Neuron (in vitro differentiated cells): Measurements from ENCODE around the gene CLEC4F.
A peak's percentile ranks its signal among the peaks of the same experiment; 100 is the strongest.

ENCODE experiments used
- H2AFZ ChIP-seq: one replicate; pipeline ENCODE4 v1.6.1; 2013; ENCODE audit warnings: low read depth, mild to moderate bottlenecking, inconsistent platforms, low read length, moderate library complexity
- H3K27me3 ChIP-seq: one replicate; pipeline ENCODE4 v1.6.1; 2013; ENCODE audit warnings: low read length; ENCODE audit not compliant: insufficient read depth
- H3K36me3 ChIP-seq: one replicate; pipeline ENCODE4 v1.6.1; 2013; ENCODE audit warnings: low read length; ENCODE audit not compliant: insufficient read depth
- H3K4me1 ChIP-seq: one replicate; pipeline ENCODE4 v1.6.1; 2013; ENCODE audit warnings: low read length; ENCODE audit not compliant: insufficient read depth
- H3K4me3 ChIP-seq: 2 replicates; pipeline ENCODE4 v1.5.1; 2013; ENCODE audit warnings: mild to moderate bottlenecking, low read length, moderate library complexity
- H3K9me3 ChIP-seq: one replicate; pipeline ENCODE4 v1.6.1; 2013; ENCODE audit warnings: low read length

CLEC4F gene

DNA sequence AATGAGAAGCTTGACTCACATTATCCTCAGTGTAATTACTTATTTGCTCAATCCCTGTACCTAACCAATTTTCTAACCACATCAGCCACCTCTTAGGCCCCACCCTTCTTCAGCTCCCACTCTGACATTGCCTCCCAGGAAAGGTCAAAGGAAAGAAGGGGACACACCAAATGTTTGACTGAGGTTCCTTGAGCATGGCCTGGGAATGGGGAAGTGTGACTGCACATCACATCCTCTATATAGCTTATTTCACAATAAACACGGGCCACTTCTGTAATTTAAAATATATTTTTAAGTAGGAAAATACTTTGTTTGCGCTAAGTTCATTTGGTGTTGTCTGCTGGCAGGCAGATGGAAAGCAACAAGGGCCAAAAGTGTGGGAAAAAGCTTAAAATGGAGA lies 26.9 kb downstream of the CLEC4F start:
- Histone ChIP-seq H3K36me3 (no peaks in the 10 kb centered on the region), H3K9me3 (peaks cover 3% of the 10 kb centered on the region), H3K27me3 (peaks cover 59% of the 10 kb centered on the region), H2AFZ (no peak overlapping the region), H3K4me1 (peaks cover 8% of the 10 kb centered on the region), H3K4me3 (no peak overlapping the region)

DNA sequence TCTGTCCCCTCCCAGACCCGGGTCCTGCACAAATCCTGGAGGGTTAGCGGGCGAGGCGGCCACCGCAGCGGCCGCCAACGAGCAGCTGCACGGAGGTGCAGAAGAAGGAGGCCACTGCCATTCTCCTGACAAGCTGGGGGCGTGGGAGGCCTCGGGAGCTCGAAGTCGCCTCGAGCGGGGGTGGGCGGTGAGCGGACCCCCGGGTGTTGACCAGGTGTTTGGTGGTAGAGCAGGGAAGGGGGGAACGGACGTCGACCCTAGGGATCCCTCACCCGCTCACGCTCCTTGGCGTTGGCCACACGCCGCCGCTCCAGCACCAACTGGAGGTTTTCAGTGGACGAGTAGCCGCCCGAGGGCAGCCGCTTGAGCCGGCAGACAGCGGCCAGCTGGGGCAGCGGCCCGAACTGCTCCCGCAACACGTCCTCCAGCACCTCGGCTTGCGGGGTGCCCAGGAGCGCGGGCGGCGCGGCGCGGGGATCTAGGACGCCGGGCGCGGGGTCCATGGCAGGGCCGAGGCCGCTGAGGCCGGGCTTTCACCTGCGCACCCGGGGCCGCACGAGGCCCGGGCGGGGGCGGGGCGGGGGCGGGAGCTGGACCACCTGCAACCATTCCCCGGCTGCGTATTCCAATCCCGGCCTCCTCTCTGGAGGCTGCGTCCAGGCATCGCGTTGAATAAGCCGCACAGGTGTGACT lies 30.1 kb downstream of the CLEC4F start, which contains the start of gene FIGLA:
Gene FIGLA (minus strand): TSS at position 508 of the 693 bp plus-strand sequence. CDS start 5 bp downstream, at position 503.
- Histone ChIP-seq H2AFZ (peak within 1 kb of the TSS; percentile 65), H3K27me3 (peaks cover 68% of the 10 kb centered on the region), H3K9me3 (peaks cover 3% of the 10 kb centered on the region), H3K36me3 (no peaks in the 10 kb centered on the region), H3K4me1 (peaks cover 8% of the 10 kb centered on the region), H3K4me3 (peak within 1 kb of the TSS; percentile 25)

DNA sequence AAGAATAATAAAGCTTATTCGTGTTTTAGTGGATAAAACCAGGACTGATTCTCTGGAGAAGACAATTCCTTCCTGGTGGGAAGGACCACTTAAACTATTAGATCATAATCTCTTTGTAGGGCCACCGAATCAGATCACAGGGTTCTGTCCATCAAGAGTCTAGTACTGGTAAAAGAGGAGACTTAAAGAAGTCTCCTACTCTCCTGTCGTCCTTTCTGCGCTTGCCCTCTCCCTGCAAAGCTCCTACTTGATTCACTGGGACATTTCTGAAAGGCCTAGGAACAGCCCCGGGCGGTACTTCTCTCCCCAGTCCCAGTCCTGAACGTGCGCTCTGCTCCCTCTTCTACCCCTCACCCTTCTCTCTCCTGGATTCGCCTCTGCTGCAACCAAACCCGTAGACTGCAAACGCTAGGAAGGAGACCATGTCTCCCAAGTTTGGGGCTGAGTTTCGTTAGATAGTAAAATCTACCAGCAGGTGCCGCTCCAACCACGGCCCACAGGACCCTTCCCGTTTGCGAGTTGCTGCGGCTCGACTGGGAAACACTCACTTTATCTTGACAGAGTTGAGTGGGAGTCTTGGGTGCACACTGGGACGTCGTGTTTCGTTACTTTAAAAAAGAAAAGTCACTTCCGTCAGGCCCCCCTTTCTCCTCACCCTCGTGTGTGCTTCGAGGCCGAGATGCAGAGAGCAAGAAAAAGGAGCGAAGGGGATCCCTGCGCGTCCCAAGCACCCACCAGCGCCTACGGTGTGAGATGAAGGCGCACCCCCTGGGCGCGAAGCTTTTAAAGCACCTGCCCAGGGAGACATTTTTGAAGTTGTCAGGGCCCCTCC lies 30.9 kb downstream of the CLEC4F start:
- Histone ChIP-seq H3K4me3 (peak overlapping the region; percentile 25), H3K9me3 (peaks cover 3% of the 10 kb centered on the region), H3K36me3 (no peaks in the 10 kb centered on the region), H3K27me3 (peaks cover 64% of the 10 kb centered on the region), H2AFZ (peak overlapping the region; percentile 65), H3K4me1 (peaks cover 8% of the 10 kb centered on the region)

DNA sequence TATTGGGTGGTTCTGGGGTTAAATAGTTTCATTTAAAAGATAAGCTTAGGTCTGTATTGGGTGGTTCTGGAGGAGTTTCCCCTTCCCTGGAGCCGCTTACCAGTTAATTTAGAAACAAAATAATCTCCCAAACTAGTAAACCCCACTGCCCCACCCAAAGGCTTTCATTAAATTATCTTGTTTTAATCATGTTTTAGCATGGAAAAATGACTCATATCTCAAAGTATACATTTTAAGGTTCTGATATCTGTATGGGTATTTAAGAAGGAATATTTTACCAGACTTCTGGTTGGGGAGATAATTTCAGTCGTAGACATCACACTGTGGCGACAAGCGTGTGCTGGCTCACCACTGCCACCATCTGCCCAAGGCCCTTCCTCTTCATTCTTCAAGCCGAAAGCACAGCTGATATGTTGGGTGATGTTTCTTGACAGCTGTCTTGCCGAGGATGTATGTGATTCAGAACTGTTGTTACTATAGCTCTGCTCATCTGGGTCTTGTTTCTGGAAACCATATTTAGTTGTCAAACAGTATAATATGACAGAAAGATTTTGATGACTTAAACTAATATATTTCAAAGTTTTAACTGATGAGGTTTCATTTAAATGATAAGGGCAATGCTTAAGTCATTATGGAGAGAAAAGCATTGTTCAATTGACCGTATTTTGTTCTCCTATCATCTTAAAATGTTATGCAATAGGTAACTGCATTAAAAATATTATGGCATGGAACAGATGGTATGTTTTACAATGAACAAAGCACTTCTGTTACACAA lies 35.1 kb downstream of the CLEC4F start:
- H3K4me1 ChIP-seq = peaks cover 10% of the 10 kb centered on the region
- no peaks in the 10 kb centered on the region for H3K9me3 ChIP-seq
- no peak overlapping the region for H2AFZ ChIP-seq
- no peak overlapping the region for H3K4me3 ChIP-seq
- H3K27me3 ChIP-seq = peaks cover 38% of the 10 kb centered on the region
- H3K36me3 ChIP-seq = no peaks in the 10 kb centered on the region

DNA sequence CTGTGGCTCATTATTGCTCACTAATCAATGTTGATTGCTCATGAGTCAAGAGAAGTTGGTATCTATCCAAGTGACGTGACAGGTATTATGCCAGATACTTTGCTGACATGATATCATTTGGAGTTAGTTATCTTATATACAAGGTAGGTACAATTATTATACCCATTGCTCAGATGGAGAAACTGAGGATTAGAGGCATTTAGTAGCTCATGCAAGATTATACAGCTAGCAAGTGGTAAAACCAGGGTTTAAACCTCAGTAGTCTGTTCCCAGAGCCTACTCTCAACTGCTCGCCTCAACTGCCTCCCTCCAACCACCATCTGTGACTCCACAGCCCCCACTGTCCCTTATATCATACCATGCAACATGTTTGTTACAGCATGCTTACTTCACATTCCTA lies 36.1 kb downstream of the CLEC4F start:
- Histone ChIP-seq H3K4me3 (no peak overlapping the region), H3K4me1 (peaks cover 2% of the 10 kb centered on the region), H3K27me3 (peaks cover 36% of the 10 kb centered on the region), H2AFZ (no peak overlapping the region), H3K9me3 (no peaks in the 10 kb centered on the region), H3K36me3 (no peaks in the 10 kb centered on the region)

DNA sequence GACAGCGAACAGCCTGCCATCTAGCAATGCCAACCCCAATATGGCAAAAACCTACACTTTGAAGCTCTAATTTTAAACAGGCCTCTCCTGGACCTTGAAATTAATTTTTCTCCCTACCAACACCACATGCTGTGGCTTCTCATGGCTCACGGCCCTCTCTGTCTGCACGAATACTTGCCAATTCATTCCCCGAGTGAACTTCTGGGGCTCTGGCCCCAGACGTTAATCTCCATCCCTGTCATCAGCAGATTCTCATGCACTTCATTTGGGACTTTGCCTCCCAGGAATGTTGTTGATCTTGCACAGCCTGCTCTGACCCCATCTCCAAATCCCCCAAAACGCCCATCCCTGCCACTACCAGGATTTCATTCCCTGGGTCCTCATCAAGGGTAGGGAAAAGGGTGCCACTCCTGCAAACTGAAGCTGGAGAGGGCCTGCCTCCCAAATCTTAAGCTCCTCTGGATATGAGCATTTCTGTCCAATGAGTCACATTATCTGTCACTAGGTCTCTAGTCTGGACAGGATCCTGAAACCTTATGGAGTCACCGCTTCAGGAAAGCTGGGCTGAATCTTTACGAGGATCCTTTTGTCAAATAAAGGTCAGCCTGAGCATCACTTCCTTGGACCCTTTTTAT lies 40.4 kb downstream of the CLEC4F start:
- peaks cover 2% of the 10 kb centered on the region for H3K9me3 ChIP-seq
- H2AFZ ChIP-seq = no peak overlapping the region
- no peaks in the 10 kb centered on the region for H3K36me3 ChIP-seq
- H3K4me3 ChIP-seq = no peak overlapping the region
- peaks cover 2% of the 10 kb centered on the region for H3K4me1 ChIP-seq
- peaks cover 10% of the 10 kb centered on the region for H3K27me3 ChIP-seq

DNA sequence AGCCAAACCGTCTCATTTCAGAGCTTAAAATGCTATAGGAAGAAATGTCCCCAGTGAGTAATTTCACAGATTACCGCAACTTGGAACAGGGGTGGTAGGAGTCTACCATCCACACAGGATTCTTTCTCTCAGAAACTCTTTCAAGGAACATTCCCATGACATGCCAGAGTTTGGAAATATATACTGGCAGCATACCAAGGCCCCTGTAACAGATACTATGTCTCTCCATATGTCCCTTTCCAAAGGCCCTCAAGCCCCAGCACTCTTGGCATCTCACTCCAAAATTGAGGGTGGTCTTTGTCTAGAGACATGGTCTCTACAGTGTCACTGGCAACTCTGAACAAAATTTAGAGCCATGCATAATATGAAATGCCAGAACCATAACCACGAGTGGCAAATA lies 40.9 kb downstream of the CLEC4F start:
- H3K4me3 ChIP-seq = no peak overlapping the region
- peaks cover under 1% of the 10 kb centered on the region for H3K4me1 ChIP-seq
- no peaks in the 10 kb centered on the region for H3K36me3 ChIP-seq
- peaks cover 2% of the 10 kb centered on the region for H3K9me3 ChIP-seq
- H3K27me3 ChIP-seq = peaks cover 10% of the 10 kb centered on the region
- no peak overlapping the region for H2AFZ ChIP-seq

DNA sequence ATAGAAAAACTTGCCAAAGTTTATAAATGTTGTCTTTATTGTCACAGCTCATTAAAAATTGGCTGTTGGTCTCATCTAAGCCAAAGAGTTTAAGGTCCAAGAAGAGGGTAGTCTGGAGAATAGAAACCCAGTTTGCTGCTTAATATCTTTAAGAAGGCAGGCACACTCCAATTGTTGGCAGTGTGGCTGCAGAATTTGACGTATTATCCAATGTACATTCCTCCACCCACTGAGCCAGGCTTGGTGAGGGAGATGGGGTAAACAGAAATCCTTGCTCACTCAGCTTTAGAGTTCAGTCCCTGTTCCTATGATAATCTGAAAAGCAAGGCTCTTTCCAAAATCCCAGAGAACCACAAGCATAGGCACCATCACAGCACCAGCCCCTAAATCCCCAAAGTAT lies 41.7 kb downstream of the CLEC4F start:
- no peak overlapping the region for H3K4me3 ChIP-seq
- H3K36me3 ChIP-seq = no peaks in the 10 kb centered on the region
- peaks cover 2% of the 10 kb centered on the region for H3K9me3 ChIP-seq
- H2AFZ ChIP-seq = no peak overlapping the region
- peaks cover 10% of the 10 kb centered on the region for H3K27me3 ChIP-seq
- H3K4me1 ChIP-seq = no peaks in the 10 kb centered on the region

DNA sequence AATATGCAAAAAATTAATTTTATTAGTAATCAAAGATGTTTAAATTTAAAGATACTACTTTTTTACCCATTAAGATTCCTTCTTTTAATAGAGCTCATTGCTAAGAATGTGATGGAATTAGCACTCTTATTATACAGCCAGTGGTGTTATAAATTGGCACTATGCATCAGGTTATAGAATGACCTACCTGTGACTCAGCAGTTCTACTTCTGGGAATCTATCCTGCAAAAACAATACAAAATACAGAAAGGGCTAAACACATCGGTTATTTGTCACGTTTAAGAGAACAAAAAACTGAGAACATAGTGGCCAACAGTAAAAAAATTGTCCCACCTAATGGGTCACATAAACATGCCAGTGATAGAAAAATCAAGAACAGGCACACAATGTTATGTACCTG lies 42.9 kb downstream of the CLEC4F start:
- H3K4me3 ChIP-seq = no peak overlapping the region
- H2AFZ ChIP-seq = no peak overlapping the region
- no peaks in the 10 kb centered on the region for H3K36me3 ChIP-seq
- H3K9me3 ChIP-seq = peaks cover 2% of the 10 kb centered on the region
- H3K27me3 ChIP-seq = peaks cover 10% of the 10 kb centered on the region
- no peaks in the 10 kb centered on the region for H3K4me1 ChIP-seq

DNA sequence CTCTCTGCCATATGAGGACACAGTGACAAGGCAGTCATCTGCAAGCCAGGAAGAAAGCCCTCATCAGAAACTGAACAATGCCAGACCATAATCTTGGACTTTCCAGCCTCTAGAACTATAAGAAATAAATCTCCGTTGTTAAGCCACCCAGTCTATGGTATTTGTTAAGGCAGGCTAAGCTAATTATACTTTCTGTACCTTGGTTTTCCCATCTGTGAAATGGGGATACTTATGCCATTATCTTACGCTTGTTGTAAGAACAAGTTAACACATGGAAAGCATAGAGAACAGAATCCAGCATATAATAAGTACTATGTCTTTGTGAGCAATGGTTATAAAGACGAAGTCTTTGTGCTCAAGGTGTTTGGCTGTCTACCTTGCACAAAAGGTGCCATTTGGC lies 44.1 kb downstream of the CLEC4F start:
- peaks cover 17% of the 10 kb centered on the region for H3K27me3 ChIP-seq

DNA sequence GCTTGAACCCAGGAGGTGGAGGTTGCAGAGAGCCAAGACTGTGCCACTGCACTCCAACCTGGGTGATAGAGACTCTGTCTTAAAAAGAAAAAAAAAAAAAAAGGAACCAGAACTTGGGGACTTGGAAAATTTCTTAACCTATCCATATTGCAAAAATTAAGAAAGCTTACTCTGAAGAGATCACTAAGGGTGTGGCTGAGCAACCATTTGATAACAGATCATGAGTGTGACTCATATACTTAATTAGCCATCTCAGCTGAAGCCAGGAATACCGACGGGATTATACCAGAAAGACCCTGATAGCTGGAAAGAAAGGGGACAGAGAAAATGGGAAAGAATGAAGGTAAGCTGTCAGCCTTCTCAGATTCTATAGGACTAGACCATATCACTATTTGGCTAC lies 45.3 kb downstream of the CLEC4F start:
- H3K27me3 ChIP-seq = peaks cover 15% of the 10 kb centered on the region
- H3K4me1 ChIP-seq = no peaks in the 10 kb centered on the region
- H3K9me3 ChIP-seq = peaks cover 2% of the 10 kb centered on the region
- H3K4me3 ChIP-seq = no peak overlapping the region
- H3K36me3 ChIP-seq = no peaks in the 10 kb centered on the region
- no peak overlapping the region for H2AFZ ChIP-seq

More for the DNA sequence above, 44.1 kb downstream of the CLEC4F start:
- Histone ChIP-seq H3K4me1 (no peaks in the 10 kb centered on the region), H2AFZ (no peak overlapping the region), H3K4me3 (no peak overlapping the region), H3K36me3 (no peaks in the 10 kb centered on the region), H3K9me3 (peaks cover 2% of the 10 kb centered on the region)

DNA sequence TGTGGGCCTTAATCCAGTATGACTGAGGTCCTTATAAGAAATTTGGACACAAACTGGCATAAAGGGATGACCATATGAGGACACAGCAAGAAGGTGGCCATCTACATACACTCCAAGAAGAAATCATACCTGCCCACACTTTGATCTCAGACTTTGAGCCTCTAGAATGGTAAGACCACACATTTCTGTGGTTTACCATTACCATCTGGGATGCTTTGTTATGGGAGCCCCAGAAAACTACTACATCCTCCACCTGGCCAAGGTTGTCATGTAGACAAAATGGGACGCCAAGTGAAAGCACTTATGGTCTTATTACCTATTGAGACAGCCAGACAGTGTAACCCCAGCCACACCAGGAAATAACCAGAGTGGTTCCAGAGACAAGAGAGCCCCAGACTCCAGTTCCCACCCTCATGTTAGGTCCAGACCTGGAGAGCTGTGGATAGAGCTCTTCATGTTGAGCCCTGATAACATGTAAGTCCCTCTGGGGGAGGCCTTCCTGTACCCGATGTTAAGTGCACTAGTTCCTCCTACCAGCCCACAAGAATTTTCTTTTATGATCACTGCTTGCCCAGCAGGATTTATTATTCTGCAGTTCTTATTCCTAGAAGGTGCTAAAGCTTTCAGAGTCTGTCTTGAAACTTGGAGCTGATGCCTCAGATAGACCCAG lies 47.8 kb downstream of the CLEC4F start:
- Histone ChIP-seq H2AFZ (no peak overlapping the region), H3K4me3 (no peak overlapping the region), H3K9me3 (peaks cover 2% of the 10 kb centered on the region), H3K4me1 (peaks cover 9% of the 10 kb centered on the region), H3K36me3 (no peaks in the 10 kb centered on the region), H3K27me3 (peaks cover 7% of the 10 kb centered on the region)
